MG63 (cell line): ENCODE results near the gene ELOVL1. TPM values are rescaled to one million over a fixed set of nuclear protein-coding genes. Genes with fewer than 3 reads are reported as not detected.
"Not testable (repeated sequence)": the region's sequence is repeated elsewhere in the genome, so short reads cannot be mapped to it uniquely, and the experiment has no call there.

Experiments used
- DNase-seq: peaks from one replicate; pipeline ENCODE4 v3.0.0-alpha.2; 2020
- H3K27me3 ChIP-seq: fragments of 250-450 bp; sonication (Bioruptor Pico); 2 replicates; pipeline ENCODE4 v1.5.1; 2020; ENCODE audit warnings: mild to moderate bottlenecking, moderate library complexity
- H3K36me3 ChIP-seq: fragments of 250-450 bp; sonication (Bioruptor Pico); 2 replicates; pipeline ENCODE4 v1.5.1; 2020; ENCODE audit warnings: mild to moderate bottlenecking, moderate library complexity
- H3K4me3 ChIP-seq: fragments of 250-450 bp; sonication (Bioruptor Pico); 2 replicates; pipeline ENCODE4 v1.5.1; 2020; ENCODE audit warnings: mild to moderate bottlenecking, moderate library complexity
- H3K9me3 ChIP-seq: fragments of 250-450 bp; sonication (Bioruptor Pico); 2 replicates; pipeline ENCODE4 v1.5.1; 2020; ENCODE audit warnings: mild to moderate bottlenecking, moderate library complexity
- total RNA-seq: library from RNA; depleted of rRNA; stranded (reverse); fragments of >200 nt; shearing (Covaris generic); gene quantifications from 2 replicates; pipeline ENCODE4 v1.2.3, GENCODE V29; 2014; ENCODE audit warnings: low replicate concordance; rRNA removed

ELOVL1 gene
- 101 and 118 TPM in 2 replicates for total RNA-seq

- peaks cover 39% of the 10 kb centered on the region for H3K36me3 ChIP-seq
- H3K9me3 ChIP-seq = no peaks in the 10 kb centered on the region
- H3K27me3 ChIP-seq = no peaks in the 10 kb centered on the region
- H3K4me3 ChIP-seq = peak within 1 kb of the TSS; percentile 59
- peak; percentile 94 for DNase-seq
These were observed at the start of gene ELOVL1 for GRCh38 chr1:43367904-43368645. Gene ELOVL1, minus strand, starts transcription at chr1:43368011. Its CDS starts 2,402 bp downstream, at chr1:43365609.

DNA sequence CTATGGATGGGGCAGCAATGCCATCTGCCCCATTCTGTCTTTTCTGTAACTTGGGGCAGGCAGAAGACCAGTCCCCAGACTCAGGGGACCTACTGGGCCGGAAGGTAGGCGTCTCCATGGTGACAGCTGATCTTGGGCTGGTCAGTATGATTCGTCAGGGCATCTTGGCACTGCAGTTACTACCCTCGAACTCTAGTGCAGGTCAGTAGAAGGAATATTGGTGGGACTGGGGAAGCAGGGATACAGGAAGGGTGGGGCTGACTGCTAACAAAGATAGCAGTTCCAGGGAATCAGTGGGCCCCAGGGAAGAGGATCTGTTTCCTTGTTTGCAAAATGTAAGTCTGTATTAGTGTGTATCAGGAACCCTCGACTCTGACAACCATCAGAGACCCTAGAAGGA is 48.1 kb upstream of the ELOVL1 start:
- DNase-seq = no peak
- no peak overlapping the region for H3K4me3 ChIP-seq
- H3K36me3 ChIP-seq = peaks cover 36% of the 10 kb centered on the region
- H3K9me3 ChIP-seq = no peaks in the 10 kb centered on the region
- H3K27me3 ChIP-seq = no peaks in the 10 kb centered on the region

DNA sequence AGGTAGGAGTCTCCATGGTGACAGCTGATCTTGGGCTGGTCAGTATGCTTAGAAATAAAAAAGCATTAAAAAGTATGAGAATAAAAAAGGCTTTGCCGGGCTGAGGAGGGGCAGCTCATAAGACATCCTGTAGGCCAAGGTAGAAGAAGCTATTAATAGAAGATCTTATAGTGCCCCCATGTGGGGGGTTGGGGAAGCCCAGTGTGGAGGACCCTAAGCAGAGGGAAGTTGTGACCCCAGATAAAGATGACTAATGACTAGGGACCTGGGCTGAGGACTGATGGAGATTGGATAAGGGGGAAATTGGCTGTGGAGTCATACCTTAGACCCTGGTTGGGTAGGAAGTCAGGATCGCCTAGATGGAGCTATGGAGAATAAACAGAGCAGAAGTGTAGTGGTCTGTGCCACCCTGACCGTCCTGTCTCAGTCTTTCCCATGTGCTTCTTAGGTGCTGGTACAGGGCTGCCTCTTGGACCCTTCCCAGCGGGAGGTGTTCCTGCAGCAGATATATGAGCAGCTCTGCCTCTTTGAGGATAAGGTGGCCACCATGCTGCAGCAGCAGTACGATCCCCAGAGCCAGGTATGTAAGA is 46.9 kb upstream of the ELOVL1 start:
- DNase-seq = peak; percentile 24
- no peaks in the 10 kb centered on the region for H3K9me3 ChIP-seq
- H3K4me3 ChIP-seq = no peak overlapping the region
- no peaks in the 10 kb centered on the region for H3K27me3 ChIP-seq
- peaks cover 31% of the 10 kb centered on the region for H3K36me3 ChIP-seq

DNA sequence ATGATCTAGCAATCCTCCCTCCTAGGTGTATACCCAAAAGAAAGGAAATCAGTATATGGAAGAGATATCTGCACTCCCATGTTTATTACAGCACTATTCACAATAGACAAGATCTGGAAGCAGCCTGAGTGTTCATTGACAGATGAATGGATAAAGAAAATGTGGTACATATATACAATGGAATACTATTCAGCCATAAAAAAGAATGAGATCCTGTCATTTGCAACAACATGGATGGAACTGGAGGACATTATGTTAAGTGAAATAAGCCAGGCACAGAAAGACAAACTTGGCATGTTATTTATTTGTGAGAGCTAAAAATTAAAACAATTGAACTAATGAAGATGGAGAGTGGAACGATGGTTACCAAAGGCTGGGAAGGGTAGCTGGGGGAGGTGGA is 45.6 kb upstream of the ELOVL1 start:
- not testable (repeated sequence) for H3K4me3 ChIP-seq, H3K9me3 ChIP-seq, H3K27me3 ChIP-seq, DNase-seq
- peaks cover 39% of the 10 kb centered on the region for H3K36me3 ChIP-seq

DNA sequence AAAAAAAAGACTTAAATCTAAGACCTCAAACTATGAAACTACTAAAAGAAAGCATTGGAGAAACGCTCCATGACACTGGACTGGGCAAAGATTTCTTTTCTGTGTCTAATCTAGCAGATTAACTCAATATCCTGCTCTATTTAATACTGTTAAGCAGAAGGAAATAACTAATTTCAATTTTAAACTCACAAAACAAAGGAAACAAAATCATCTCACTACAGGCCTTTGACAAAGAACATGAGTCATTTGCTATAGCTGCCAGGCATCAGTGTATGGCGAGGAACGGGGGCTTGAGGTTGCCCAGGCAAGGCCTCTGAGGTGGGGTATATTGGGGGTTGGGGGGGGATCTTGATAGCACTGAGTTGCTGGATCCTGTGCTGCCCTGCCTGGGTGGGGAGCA is 42.8 kb upstream of the ELOVL1 start:
- Histone ChIP-seq H3K9me3 (no peaks in the 10 kb centered on the region), H3K4me3 (no peak overlapping the region), H3K36me3 (peaks cover 40% of the 10 kb centered on the region), H3K27me3 (no peaks in the 10 kb centered on the region)
- no peak for DNase-seq

DNA sequence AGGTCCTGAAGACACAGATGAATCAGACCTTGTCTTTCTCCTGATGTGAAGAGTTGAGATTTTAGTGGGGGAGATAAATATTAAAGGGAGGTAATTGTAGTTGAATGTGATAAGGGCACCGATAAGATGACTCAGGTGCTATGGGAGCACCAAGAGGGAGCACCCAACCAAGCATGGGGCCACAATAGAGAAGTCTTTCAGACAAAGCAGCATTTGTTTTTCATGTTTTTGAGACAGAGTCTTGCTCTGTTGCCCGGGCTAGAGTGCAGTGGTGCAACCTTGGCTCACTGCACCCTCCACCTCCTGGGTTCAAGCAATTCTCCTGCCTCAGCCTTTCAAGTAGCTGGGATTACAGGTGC is 38.0 kb upstream of the ELOVL1 start:
- Histone ChIP-seq H3K9me3 (no peaks in the 10 kb centered on the region), H3K4me3 (no peak overlapping the region), H3K36me3 (peaks cover 53% of the 10 kb centered on the region), H3K27me3 (no peaks in the 10 kb centered on the region)
- DNase-seq = no peak

DNA sequence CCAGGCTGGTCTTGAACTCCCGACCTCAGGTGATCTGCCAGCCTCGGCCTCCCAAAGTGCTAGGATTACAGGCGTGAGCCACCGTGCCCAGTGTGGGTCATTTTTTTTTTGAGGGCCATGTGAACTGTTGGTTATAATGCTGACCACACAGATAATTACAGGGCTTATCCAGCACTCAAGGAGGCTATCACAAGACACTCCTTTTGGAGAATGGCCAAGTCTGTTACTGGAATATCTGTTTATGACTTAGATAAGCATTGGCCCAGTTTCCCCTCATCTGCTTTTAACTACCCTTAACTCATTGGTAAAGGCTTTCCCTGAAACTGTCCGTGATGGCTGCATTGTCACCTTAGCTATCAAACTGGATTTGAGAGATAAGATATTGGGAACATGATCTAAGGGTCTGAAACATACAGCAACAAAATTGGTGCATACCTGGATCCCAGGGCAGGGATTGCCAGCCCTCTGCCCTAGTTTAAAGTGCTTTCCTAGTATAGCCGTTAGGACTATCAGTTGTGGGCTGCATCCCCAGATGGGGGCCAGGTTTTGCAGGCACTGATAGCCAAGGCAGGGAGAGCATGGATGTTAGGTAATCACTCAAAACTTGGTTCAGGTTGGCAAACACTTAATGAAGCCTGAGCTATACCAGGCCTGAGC is 37.5 kb upstream of the ELOVL1 start:
- no peaks in the 10 kb centered on the region for H3K27me3 ChIP-seq
- peaks cover 53% of the 10 kb centered on the region for H3K36me3 ChIP-seq
- no peaks in the 10 kb centered on the region for H3K9me3 ChIP-seq
- no peak for DNase-seq
- no peak overlapping the region for H3K4me3 ChIP-seq

- Histone ChIP-seq H3K36me3 (peaks cover 48% of the 10 kb centered on the region), H3K27me3 (no peaks in the 10 kb centered on the region), H3K9me3 (no peaks in the 10 kb centered on the region), H3K4me3 (no peak overlapping the region)
- no peak for DNase-seq
These were observed 36.5 kb upstream of the ELOVL1 start for GRCh38 chr1:43404353-43404752.

- H3K4me3 ChIP-seq = no peak overlapping the region
- H3K9me3 ChIP-seq = no peaks in the 10 kb centered on the region
- peaks cover 33% of the 10 kb centered on the region for H3K36me3 ChIP-seq
- no peak for DNase-seq
- H3K27me3 ChIP-seq = no peaks in the 10 kb centered on the region
These were observed 34.5 kb upstream of the ELOVL1 start for GRCh38 chr1:43402089-43402865.

DNA sequence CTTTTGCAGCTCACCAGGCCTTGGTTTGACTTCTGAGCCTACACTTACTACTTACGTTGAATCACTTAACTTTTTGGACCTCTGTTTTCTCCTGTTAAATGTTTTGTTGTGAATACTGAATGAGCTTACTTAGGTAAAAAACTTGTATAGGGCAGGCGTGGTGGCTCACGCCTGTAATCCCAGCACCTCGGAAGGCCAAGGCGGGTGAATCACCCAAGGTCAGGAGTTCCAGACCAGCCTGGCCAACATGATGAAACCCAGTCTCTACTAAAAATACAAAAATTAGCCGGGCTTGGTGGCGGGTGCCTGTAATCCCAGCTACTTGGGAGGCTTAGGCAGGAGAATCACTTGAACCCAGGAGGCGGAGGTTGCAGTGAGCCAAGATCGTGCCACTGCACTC is 32.6 kb upstream of the ELOVL1 start:
- not testable (repeated sequence) for H3K27me3 ChIP-seq, DNase-seq, H3K9me3 ChIP-seq, H3K4me3 ChIP-seq
- peaks cover 20% of the 10 kb centered on the region for H3K36me3 ChIP-seq

GRCh38 chr1:43398227-43398626 is 30.4 kb upstream of the ELOVL1 start:
- H3K4me3 ChIP-seq = no peak overlapping the region
- H3K36me3 ChIP-seq = peaks cover 3% of the 10 kb centered on the region
- H3K9me3 ChIP-seq = no peaks in the 10 kb centered on the region
- H3K27me3 ChIP-seq = no peaks in the 10 kb centered on the region
- no peak for DNase-seq

DNA sequence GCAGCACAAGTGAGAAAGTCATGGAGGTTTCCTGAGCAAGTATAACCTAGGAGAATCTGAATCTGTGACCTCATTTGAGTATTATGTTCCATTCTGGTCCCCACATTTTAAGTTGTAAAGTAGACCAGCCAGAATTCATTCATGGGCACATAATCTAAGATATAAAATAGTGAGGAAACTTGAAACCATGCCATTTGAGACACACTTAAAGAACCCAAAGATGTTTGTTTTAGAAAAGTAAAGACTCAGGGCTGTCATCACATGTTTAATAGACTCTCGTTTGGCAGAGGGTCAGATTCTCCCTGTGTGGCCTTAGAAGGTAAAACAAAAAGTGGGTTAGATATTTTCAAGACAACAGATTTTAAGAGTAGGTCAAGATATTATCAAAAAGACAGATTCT is 28.2 kb upstream of the ELOVL1 start:
- no peak for DNase-seq
- Histone ChIP-seq H3K27me3 (no peaks in the 10 kb centered on the region), H3K36me3 (peaks cover 3% of the 10 kb centered on the region), H3K9me3 (no peaks in the 10 kb centered on the region), H3K4me3 (no peak overlapping the region)

DNA sequence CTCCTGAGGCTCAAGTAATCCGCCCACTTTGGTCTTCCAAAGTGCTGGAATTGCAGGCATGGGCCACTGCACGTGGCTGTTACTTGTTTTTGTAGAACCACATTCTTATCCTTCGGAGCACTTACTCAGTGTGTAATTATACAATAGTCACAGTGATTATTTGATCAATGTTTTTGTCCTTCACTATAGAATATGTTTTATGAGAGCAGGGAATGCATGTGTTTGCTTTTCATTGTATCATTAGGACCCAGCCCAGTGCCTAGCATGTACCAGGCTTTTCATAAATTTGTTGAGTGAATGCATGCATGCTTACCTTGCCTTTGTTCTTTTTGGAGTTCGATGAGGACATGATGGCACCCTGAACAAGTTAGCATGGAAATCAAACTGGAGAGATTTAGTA is 27.7 kb upstream of the ELOVL1 start:
- DNase-seq = no peak
- Histone ChIP-seq H3K4me3 (no peak overlapping the region), H3K27me3 (no peaks in the 10 kb centered on the region), H3K9me3 (no peaks in the 10 kb centered on the region), H3K36me3 (peaks cover 3% of the 10 kb centered on the region)

GRCh38 chr1:43392702-43393101 is 24.9 kb upstream of the ELOVL1 start:
- Histone ChIP-seq H3K36me3 (peaks cover 12% of the 10 kb centered on the region), H3K27me3 (no peaks in the 10 kb centered on the region), H3K9me3 (no peaks in the 10 kb centered on the region), H3K4me3 (no peak overlapping the region)
- no peak for DNase-seq

DNA sequence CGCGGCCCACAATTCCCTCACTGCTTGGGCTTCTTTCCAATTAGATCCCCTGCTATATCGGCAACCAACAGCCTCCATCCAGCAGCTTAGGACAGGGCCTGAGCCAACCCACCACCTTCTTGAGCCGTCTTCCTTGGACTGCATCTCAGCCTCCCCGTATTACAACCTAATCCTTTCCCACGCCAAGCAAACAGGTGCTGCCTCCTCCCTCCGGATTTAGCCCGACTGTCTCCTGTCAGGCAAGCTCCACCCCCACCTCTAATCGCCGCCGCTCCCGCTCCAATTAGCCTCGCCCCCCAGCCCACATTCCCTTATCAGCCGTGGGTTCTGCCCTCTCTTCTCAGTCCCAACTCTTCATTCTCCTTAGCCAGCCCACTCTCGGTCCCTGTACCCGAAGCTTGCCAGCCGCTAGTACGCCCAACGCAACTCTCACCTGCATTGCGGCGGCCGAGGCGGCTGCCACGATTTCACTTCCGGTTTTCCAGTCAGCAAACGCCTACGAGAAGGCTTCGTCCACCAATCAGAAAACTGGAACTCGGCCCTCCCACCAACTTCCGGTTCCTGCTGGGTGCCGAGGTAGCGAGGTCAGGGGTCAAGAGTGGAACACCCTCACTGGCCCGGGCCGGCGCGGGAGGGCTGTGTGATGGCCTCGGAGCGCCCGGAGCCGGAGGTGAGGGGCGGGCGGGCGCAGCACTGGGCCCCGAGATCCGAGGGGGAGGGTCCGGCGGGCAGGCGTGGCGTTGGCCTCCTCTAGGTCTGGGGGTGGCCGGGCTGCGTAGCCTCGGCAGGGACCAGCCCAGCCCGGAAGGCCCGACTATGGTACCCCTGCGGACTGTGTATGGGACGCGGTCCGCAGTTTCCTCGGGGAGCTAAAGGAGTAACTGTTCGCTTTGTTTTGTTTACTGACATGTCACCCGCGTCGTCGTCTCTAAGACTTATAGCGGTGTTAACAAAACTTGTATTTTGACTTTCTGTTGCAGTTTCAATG is 21.8 kb upstream of the ELOVL1 start, which contains the start of the genes MED8 and SZT2:
TSS of gene MED8 (minus strand) at position 475 of the 988 bp plus-strand sequence. CDS start at position 439, 36 bp downstream.
TSS of gene SZT2 (plus strand) at position 574 of the 988 bp plus-strand sequence. CDS start at position 644, 70 bp downstream.
- DNase-seq = peak; percentile 94
- H3K36me3 ChIP-seq = peaks cover 40% of the 10 kb centered on the region
- peak within 1 kb of the TSS; percentile 85 for H3K4me3 ChIP-seq
- H3K9me3 ChIP-seq = no peaks in the 10 kb centered on the region
- H3K27me3 ChIP-seq = no peaks in the 10 kb centered on the region

DNA sequence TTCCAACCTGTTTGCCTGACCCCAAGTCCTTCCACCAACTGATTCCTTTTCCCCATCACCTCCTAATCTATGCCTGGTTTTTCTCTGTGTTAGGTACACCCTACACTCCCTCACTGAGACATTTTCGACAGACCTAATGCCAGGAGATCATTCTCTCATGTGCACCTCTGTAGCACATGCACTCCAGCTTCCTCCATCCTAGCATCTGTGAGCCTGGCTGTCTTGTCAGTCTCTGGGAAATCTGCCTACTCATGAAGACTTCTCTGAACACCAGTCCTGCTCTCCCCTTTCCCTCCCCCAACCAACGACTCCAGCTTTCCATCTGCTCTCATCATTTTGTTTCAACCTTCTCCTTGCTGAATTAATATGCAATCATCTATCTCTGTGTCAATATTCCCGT is 20.8 kb upstream of the ELOVL1 start:
- Histone ChIP-seq H3K4me3 (peak overlapping the region; percentile 85), H3K9me3 (no peaks in the 10 kb centered on the region), H3K36me3 (peaks cover 50% of the 10 kb centered on the region), H3K27me3 (no peaks in the 10 kb centered on the region)
- DNase-seq = no peak
